WI38 (cell line): Measurements from ENCODE around the gene HPSE.

ENCODE experiments used
- H3K4me3 ChIP-seq: 2 replicates; pipeline ENCODE4 v1.5.1; 2011; ENCODE audit warnings: low read depth, mild to moderate bottlenecking, control low read depth, low read length
- TF ChIP-seq, protein P1 (sequence below): IDR thresholded peaks from 2 replicates; pipeline ENCODE4 v1.5.1; 2012; ENCODE audit warnings: low read depth, mild to moderate bottlenecking, control low read depth, low read length

Gene HPSE

DNA sequence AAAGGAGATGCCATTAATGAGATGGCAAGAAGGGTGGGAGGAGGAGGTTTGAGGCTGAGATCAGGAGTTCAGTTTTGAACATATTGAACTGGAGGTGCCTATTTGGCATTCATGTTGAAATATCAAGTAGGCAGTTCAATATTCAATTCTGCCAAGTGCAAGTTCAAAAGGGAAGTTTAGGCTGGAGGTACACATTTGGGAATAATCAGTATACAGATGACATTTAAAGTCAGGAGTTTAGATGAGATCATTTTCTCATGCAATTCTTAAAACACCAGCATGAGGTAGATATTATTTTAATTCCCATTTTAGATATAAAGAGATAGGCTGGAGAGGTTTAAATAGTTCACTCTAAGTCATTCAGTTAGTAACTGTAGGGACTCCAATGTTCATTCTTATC lies 76.2 kb downstream of the HPSE start:
- H3K4me3 ChIP-seq, result no peak overlapping the region
- TF ChIP-seq, protein P1, sequence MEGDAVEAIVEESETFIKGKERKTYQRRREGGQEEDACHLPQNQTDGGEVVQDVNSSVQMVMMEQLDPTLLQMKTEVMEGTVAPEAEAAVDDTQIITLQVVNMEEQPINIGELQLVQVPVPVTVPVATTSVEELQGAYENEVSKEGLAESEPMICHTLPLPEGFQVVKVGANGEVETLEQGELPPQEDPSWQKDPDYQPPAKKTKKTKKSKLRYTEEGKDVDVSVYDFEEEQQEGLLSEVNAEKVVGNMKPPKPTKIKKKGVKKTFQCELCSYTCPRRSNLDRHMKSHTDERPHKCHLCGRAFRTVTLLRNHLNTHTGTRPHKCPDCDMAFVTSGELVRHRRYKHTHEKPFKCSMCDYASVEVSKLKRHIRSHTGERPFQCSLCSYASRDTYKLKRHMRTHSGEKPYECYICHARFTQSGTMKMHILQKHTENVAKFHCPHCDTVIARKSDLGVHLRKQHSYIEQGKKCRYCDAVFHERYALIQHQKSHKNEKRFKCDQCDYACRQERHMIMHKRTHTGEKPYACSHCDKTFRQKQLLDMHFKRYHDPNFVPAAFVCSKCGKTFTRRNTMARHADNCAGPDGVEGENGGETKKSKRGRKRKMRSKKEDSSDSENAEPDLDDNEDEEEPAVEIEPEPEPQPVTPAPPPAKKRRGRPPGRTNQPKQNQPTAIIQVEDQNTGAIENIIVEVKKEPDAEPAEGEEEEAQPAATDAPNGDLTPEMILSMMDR, result no peak

DNA sequence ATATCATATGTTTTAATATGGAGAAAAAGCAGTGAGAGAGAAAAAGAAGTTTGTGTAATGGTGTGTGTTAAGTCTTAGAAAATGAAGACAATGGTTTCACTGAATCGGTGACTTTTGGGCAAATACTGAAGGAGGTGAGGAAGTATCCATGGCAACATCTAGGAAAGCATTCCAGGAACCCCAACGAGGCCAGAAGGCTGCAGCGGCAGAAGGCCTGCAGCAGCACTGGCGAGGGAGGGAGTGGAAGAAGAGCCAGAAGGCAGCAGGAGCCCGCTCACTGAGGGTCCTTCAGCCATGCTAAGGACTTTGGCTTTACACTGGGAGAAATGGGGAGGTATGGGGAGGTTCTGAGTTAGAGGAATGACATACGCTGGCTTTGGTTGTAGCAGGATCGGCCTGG lies 76.8 kb downstream of the HPSE start:
- H3K4me3 ChIP-seq, result no peak overlapping the region
- TF ChIP-seq, protein P1, result no peak

DNA sequence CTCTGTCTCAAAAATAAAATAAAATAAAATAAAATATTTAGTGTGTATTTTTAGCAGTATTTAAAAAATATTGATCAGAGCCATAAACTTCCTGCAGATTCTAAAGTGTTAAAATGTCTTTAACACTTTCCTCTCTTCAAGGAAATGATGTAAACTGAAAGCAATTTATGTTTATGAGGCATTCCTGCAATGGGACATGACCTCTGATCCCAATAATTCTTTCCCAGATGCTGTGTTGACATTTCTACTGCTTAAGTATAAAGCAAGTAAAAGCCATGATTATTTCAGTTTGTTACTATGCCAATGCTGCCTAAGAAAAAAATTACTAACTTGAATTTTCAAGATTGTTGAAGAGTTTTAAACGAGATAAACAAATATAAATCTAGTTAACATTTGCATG lies 79.1 kb downstream of the HPSE start:
- TF ChIP-seq, protein P1, result no peak

DNA sequence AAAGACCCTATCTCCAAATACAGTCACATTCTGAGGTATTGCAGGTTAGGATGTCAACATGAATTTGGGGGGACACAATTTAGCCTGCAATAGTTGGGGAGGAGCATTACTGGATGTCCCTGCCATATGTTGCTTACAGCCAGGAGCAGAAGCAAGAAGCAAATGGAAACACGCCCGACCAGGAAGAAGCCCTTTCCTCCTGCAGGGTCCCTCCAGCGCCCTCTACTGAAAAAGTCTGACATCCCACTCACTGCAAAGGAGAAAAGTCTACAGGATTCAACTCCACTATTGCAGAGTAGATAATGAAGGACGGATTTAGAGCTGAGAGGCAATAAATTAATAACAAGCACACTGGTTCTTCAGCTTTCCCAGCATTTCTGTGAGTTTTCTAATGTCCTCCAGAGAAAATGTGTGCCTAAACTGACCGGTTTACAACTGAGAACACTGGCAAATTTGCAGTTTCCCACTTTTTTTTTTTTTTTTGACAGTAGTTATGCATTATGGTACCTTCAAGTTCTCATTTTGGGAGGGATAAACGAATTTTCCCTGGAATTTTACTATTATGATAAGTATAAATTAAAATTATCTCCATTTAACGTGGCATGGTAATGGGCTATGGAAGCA lies 81.8 kb downstream of the HPSE start:
- H3K4me3 ChIP-seq, result no peak overlapping the region

More for the DNA sequence above, 79.1 kb downstream of the HPSE start:
- no peak overlapping the region for H3K4me3 ChIP-seq

DNA sequence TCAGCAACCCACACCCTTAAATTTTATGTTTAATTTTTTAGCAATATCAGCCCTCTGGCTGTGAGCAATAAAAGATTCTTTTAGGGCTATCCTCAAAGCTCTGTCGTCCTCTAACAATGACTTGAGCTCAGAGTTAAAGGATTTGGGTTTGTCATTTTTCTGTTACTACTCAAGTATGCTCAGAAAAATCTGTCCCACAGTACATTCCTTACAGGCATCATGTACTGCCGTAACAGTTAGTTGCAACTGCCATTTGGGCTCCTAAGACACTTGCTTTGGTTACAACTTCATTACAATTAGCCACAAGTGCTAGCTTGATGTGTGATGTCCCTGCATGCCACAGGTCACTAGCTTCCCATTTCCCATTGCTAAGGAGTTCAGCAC lies 83.2 kb downstream of the HPSE start:
- TF ChIP-seq, protein P1, result no peak
- H3K4me3 ChIP-seq, result no peak overlapping the region

More for the DNA sequence above, 81.8 kb downstream of the HPSE start:
- TF ChIP-seq, protein P1, result peak; percentile 74

DNA sequence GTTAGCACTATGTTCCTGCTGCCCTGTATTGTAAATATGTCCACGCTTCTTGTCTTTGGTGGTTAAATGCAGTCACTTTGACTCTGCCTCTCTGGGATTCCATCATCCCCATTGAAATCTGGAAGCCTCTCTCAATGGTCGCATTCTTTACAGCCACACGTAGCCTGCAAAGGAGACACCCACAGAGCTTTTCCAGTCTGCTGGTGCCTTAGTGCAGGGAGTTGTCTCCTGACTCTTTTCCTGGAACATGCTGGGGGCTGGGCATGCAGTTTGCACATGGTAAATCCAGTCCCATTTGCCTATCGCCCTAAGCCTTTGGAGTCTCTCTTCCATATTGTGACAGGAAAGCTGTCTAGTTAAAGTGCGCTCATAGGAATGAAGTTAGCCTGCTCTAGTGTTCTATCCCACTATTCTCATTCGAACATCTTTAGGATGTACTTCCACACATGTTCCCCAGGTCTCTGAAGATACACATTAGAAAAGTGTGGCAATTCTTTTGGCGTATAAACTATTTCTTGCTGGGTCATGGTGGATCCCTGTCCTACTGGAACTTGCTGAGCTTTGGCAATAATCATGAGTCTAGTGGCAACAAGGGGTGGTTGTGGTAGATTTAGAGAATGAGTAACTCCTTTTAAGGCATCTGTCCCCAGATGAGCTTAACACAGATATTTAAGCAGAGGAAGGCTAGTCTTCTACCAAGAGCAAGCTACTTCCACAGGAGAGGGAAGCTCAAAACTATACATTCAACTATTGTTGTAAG lies 83.8 kb downstream of the HPSE start:
- H3K4me3 ChIP-seq, result no peak overlapping the region
- TF ChIP-seq, protein P1, result no peak

DNA sequence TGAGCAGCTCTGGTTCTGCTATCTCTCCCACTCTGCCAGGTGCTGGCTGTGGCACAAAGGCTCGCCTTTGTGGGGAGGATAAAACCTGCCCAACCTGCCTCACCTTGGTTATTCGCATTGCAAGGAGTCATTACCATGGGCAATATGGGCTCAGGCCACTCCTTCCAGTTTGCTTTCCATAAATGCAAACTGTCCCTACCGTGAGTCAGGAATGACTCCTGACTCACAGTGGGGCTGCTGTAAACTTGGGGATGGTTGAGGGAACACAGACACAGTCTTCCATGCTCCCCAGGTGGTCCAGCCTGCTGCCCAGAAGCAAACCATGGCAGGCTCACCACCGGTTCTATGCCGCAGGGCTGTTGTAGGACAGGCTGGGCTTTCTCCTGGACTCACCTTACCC lies 86.2 kb downstream of the HPSE start:
- TF ChIP-seq, protein P1, result no peak

More for the DNA sequence above, 86.2 kb downstream of the HPSE start:
- H3K4me3 ChIP-seq, result no peak overlapping the region
